HG03196 (cell line): ENCODE measurements around the gene PHF23.

Experiments
- ATAC-seq: cut with Tn5 transposase; IDR thresholded peaks from one replicate; pipeline ENCODE4 v1.9.1; 2021; ENCODE audit not compliant: unreplicated experiment

PHF23 gene

GRCh38 chr17:7238420-7239090, 702 bp downstream of the PHF23 start:
- ATAC-seq = no peak

DNA sequence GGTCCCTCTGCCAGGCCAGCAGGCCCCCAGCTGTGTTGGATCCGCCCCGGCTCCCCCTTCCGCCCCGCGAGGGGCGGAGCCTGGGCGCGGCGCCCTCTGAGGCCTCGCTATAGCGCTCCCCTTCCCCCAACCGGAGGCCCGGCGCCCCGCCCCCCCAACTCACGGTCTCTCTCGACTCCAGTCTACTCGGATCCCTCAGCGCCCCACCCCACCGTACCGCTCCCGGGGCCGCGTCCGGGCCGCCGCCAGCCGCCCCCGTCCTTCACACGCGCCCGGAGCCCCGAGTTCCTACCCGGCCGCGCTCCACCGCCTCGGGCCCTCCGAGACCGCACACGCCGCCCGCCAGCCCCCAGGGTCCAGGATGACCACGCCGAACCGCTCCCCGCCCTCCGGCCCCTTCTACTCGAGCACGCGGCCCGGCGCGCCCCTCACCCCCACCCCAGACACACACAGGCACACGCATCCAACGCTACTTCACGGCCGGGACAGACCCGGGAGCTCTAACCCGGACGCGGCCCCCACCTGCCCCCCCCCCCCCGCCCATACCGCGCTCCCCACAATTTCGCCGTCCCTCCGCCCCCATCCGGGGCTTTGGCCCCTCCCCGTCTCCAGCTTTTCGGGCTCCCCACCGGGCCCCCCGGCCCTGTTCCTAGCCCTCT, 1.4 kb downstream of the PHF23 start:
- no peak for ATAC-seq

DNA sequence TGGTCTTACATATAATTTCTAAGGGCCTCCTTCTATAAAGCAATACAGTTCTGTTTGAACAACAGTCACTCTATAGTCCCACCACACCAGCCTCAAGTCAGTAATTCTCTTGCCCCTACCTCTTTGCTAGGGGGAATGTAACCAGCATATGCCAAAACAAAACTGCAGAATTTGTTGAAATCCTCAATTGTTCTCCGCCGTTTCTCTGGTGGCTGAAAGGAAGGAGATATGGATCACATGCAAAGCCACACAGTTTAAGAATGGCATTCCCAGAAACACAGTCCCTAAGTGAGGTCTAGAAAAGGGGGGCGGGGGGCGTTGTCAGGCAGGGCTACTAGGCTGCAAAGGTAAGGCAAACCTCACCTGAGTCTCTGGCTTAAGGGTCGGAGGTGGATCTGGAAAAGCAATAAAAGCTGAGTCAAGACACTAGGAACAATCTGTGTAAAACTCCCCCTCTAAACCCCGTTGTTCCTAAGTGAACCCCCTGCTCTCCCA, 1.9 kb downstream of the PHF23 start:
- no peak for ATAC-seq

DNA sequence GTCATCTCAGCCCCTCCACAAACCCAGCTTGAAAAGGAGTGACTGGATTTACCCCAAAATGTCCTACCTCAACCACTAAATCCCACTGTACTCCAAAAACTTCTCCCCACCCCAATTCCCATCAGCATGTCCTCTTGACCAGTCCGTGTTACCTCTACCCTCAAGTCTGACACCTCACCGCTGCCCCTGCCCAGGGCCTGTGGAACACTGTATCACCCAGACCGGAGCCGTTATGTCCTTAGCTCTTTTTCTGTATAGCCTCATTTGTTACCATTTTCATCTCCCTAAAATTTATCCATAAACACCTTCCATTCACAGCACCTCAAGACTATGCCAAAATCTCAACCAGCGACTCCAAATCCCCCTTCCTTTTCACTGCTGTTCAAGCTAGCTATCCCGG, 2.4 kb downstream of the PHF23 start:
- no peak for ATAC-seq

DNA sequence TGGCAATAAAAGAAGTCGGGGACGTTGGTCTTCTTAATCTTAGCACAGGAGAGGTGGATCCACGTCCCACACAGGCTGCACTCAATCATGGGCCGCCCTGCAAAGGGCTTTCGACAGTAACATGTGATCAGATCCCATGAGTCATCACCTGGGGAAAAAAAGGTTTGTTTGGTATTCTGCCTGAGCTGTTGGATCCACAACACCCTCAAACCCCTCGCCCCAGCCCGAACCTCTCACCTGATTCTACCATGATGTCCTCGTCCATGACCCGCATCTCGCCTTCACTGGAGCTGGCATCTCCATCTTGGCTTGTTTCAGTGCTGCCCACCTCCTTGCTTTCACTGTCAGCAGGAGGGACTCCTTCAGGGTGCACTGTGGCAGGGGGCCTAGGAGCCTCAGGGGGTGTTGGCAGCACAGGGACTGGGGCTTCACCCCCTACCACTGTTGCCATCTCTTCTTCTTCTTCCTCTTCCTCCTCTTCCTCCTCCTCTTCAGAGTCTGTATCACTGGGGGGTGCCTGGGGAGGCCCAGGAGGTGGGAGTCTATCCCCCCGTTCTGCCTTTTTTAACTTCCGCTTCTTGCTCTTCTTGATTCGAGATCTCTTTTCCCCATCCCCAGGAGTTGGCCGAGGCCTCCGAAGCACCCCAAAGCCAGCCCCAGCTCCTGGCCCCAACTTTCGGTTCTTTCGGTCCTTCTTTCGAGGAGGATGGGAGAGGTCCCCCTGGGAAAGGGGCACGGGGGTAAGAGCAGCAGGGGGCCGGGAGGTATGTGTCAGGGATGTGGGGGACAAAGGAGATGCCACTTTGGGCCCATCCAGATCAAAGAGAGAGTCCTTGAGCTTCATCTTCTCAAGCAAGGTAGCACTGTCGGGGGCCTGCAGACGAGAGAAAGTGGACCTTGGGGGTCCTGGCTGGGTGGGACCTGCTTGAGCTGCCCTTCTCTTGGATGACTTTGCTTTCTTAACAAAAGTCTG, 3.3 kb downstream of the PHF23 start:
- ATAC-seq = no peak

GRCh38 chr17:7234083-7234951, 4.9 kb downstream of the PHF23 start, which contains the start of gene DVL2:
Gene DVL2, minus strand, starts transcription at chr17:7234517. Its CDS starts 255 bp downstream, at chr17:7234262.
- peak; percentile 43 for ATAC-seq

GRCh38 chr17:7233701-7234082, 5.6 kb downstream of the PHF23 start:
- no peak for ATAC-seq

GRCh38 chr17:7232114-7232513, 7.1 kb downstream of the PHF23 start:
- no peak for ATAC-seq

DNA sequence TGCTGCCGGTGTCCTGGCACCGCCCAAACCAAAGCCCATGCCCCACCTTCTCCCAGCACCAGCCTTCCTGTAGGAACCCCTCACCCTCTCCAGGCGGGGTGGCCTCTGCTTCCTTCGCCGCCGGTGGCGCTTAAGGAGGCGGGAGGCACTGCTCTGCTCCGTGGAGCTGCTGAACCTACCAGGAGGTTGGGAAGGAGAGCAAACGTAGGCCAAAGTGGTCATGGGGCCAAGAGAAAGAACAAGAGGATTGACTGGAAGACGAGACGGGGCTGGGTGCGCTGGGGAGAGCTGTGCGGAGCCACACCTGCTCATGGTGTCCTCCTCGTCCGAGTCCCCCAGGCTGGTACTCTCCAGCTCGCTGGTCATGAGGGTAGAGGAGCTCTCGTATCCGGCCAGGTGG, 9.8 kb downstream of the PHF23 start:
- no peak for ATAC-seq

DNA sequence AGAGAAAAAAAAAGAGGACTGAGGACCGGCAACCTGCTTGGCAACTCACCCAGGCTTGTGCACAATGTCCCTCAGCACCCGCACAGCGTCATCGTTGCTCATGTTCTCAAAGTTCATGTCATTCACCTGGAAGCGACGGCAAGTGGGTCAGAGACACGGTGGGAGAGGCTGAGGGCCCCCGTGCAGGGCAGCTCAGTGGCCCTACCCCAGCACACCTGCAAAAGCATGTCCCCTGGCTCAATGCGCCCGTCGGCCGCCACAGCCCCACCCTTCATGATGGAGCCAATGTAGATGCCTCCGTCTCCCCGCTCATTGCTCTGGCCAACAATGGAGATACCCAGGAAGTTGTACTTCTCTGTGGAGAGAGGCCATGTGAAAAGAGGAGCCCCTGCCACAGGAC, 10.3 kb downstream of the PHF23 start:
- ATAC-seq = no peak

GRCh38 chr17:7226721-7227710, 12.2 kb downstream of the PHF23 start:
- no peak for ATAC-seq

- no peak for ATAC-seq
Observed at GRCh38 chr17:7225711-7226331, 13.4 kb downstream of the PHF23 start.

- ATAC-seq = no peak
Observed at GRCh38 chr17:7224661-7225111, 14.6 kb downstream of the PHF23 start.

- no peak for ATAC-seq
Observed at GRCh38 chr17:7224110-7224509, 15.1 kb downstream of the PHF23 start.

DNA sequence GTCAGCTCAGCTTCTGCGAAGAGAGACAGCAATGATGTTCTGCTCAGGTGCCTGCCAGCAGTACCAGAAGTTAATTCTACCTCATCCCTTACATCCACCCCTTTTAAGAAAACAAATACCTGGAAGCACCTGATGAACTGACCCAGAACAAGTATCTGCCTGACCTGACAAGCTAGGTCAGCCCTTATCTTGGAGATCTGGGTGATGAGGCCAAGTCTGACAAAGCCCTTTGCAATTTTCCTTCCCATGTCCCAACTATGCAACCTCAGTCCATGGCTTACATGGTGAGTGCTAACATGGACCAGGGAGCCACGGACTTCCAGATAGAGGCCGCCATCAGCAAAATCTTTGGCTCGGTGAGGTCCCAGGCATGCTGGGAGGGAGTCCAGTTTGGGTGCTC, 15.9 kb downstream of the PHF23 start:
- ATAC-seq = no peak

- no peak for ATAC-seq
Observed at GRCh38 chr17:7222972-7223292, 16.3 kb downstream of the PHF23 start.

DNA sequence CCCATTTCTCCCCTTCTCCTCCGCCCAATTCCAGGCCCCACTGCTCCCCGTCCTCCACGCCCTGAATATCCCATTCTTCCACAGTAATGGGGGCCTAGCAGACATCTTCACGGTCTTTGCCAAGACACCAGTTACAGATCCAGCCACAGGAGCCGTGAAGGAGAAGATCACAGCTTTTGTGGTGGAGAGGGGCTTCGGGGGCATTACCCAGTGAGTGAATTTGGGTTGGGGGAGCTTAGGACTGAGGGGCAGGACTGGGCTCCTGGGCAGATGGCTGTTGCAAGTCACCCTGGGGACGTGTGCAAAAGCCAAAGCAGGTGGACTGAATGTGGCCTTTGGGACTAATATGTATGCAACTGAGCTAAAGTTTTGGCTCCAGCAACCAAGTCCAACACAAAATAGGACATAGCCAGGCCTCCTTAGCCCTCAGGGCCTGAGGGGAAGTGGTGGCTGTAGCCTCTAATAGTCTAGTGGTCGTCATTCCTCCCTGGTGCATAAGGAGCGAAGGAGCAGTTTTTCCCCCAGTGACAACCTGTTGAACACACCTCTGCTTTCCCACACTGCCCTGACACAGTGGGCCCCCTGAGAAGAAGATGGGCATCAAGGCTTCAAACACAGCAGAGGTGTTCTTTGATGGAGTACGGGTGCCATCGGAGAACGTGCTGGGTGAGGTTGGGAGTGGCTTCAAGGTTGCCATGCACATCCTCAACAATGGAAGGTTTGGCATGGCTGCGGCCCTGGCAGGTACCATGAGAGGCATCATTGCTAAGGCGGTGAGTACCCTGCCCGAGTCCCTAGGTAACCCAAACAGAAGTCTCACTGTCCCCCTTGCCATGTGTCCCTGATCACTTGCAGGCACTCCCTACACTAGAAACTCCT, 16.9 kb downstream of the PHF23 start:
- ATAC-seq = no peak
